Activated T-cell treated with anti-CD3 and anti-CD28 coated beads for 48 hours (primary cell): ENCODE data around the gene HEATR9.

Source experiments
- DNase-seq: peaks from one replicate; pipeline ENCODE4 v3.0.0-alpha.2; 2020; ENCODE audit warnings: low read depth

HEATR9 gene

DNA sequence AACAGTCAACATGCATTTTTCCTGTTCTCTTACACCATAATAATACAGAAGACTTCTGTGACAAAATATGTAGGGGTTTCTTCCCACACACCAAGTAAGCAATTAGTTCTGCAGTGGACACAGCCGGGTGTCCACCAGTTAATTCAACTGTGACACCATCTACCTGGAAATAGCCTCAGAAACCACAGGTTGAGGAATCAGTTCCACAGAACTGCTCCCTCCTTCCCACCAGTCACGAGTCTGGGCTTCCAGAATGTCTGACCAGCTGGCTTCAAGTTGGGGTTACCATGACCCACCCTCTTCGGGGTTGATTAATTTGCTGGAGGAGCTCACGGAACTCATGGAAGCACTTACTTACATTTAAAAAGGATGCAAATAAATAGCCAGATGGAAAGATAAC is 25.1 kb upstream of the HEATR9 start:
- no peak for DNase-seq

DNA sequence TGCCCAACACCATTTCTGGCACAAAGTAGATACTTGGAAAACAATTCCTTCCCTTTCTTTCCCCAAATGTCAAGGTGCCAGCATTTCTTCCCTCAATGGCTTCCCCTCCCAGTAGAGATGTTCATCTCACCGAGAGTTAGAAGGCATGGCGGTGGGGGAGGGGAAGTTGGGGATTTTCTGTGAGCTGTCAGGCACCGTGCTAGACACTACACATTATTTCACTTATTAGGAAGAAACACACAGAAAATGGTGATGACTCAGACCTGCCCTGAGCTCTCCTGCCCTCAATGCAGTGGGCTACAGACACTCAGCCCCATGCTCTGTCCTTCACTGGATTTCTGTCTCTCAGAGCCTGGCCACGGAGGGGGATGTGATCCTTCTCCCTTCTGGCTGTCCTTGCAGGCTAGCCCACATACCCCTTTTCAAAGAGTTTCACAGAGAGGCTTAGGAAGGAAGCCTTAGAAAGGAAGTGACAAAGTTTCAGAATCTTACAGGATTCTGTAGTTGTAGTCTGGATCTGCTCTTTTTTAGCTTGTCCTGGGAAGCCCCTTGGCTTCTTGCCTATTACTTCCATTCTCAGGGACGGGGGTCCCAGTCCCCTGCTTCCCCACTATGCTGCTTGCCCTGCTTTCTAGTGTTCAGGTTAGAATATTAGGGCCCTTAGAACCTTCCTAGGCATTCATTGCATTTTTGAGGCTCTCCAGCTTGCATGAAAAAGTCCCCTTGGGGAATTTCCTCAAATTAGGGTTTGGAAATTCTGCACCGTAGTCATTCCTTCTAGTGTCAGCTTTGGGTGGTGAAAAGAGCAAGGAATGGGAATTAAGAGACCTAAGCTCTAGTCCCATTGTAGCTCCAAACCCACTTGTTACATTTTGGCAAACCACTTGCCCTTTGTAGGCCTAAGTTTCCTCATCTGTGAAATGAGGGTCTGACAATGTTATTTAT is 23.7 kb upstream of the HEATR9 start:
- no peak for DNase-seq

DNA sequence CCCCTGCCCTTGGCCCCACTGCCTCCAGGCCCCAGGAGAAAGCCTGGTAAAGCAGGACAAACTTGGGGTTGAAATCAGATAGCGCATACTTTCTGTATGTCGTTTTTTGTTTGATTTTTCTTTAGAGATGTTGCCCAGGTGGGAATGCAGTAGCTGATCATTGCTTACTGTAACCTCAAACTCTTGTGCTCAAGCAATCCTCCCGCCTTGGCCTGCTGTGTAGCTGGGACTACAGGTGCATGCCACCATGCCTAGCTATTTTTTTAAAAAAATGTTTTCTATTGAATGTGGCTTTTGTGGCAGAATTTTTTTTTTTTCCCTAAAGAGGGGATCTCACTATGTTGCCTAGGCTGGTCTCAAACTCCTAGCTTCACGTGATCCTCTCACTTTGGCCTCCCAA is 22.6 kb upstream of the HEATR9 start:
- DNase-seq, result no peak

DNA sequence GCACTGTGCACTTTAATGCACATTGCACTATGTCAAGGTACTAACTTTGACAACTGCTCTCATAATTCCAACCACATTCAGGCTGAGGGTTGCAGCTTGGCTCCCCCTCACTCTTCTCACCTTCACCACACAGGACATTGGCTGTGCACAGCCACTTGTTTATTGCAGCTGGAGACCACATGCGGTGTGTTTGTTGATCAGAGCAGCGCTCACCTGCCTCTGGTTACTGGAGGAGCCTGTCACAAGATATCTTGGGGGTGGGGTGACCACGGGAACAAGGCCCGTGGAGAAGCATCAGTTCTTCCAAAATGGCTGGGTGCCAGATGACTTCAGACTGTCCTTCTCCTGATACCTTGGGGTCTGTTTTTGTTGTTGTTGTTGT is 22.1 kb upstream of the HEATR9 start:
- no peak for DNase-seq

DNA sequence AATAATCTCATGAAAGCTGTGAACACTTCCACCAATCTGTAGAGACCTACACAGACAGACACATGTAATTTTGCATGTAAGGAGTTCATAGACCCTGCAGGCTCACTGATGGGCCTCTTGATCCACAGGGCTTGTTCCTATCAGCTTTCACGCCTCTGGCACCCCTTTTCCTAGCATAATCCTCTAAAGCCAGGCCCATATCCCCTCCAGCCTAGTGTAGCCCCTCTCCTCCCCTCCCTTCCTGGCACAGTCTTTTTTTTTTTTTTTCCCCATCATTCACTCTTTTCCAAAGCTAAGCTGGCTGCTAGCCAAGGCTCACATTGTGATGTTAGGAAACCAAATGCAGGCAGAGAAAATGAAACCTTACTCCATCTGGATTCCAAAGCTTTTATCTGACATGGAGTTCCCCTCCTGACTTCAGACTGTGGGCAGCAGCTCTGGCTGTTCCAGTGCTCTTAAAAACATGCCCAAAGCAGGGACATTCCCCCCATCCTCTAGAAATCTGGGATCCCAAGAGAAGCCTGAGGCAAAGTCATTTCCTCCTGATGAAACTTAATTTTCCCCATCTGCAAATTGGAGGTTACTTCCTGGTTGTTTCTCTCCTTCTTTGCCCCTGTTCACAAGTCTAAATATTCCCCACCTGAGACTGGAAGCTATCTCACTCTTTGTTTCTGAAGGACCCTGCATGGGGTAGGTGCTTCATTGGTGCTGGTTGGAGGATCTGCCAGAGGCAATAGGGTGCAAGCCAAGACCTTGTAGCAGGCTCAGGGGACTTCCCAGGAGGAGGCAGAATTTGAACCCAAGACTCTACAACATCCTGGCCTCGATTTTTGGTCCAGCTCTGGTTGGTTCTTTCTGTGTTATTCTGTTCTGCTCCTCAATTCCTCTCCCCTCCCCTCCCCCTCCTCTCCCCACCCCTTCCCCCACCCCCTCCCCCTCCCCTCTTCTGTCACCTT is 21.4 kb upstream of the HEATR9 start:
- DNase-seq, result no peak

DNA sequence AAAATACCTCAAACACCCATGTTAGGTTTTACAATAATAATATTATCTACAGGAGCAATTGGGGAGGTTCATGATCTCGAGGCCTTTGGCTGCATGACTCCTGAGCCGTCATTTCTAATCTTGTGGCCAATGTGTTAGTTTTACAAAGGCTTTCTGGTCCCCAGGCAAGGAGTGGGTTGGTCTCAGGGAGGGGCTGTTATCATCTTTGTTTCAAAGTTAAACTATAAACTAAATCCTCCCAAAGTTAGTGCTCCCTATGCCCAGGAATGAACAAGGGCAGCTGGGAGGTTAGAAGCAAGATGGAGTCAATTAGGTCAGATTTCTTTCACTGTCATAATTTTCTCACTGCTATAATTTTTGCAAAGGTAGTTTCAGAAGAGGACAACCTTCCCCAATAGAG is 20.6 kb upstream of the HEATR9 start:
- DNase-seq, result no peak

DNA sequence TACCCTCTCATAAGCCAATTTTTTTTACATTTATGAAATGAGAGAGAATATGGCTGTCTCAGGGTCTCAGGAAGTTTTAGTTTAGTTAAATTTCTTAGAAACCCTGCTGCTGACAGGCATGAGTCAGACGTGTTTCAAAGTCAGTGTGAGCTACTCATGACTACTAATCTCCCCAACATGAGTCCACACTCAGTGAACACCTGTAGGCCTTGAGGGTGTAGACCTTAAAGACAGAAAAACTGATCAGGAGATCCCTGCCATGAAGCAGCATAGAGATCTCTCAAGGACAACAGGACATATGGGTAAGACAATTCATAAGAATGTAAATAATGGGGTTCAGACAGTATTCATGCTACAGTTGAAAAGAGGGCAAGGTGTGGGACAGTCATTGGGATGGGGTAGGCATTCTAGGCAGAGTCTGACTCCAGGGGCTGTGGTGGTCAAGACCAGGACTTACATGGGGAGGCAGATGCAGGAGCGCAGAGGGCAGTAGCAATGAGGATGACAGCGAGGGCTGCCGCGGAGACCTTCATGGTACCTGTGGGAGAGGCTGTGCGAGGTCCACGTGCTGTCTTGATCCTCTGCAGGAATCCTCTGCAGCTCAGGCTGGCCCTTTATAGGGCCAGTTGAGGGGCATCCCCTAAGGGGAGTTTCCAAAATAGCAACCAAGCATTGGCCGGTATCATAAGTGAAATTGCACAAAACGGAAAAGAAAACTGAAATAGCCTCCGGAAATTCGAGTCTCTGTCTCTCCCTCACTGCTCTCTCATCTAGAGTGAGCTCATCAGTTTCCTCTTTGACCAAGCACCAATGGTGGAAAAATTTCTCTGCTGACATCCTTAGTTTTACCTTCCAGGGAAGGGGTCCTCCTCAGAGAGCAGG is 11.3 kb upstream of the HEATR9 start, which contains the start of gene CCL5:
Gene CCL5, minus strand, starts transcription at position 588 of the 882 bp plus-strand sequence.
- DNase-seq, result no peak

DNA sequence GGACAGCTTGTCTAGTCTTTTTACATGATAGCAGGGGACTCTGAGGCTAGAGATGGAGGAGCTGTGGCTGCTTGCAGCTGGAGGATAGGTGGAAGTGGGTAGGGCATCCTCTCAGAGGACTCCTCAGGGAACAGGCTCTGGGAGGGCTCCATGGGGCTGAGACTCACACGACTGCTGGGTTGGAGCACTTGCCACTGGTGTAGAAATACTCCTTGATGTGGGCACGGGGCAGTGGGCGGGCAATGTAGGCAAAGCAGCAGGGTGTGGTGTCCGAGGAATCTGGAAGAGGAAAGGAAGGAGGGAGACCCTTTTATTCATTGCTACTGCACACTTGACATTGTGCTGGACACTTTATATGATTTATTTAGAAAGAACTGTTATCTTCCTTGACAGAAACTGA is 9.7 kb upstream of the HEATR9 start:
- DNase-seq, result no peak

DNA sequence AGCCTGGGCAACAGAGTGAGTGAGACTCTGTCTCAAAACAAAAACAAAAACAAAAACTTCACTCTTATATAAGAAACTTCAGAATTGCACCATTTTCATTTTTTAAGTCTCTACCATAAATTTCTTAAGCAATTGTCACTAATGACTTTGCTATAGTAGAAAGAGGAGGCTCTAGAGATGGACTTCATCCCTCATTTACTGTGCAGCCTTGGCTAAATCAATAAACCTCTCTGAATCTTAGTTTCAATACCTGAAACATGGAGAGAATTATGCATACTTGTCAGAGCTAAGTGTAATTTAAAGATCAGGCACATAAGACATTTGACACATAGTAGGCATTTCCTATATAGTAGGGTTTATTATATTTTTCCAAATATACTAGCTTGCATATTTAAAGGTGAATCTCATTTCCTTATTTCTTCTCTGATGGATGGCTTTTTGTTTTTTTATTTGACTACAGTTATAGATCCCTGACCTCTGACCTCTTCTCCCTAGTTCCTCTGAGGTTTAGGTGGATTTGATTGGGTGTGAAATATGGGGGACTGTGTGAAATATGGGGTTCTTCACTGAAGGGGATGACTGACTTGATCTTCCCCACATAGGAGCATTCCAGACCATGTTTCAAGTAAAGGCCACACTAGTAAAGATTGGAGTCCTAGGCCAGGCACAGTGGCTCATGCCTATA is 8.8 kb upstream of the HEATR9 start:
- no peak for DNase-seq

DNA sequence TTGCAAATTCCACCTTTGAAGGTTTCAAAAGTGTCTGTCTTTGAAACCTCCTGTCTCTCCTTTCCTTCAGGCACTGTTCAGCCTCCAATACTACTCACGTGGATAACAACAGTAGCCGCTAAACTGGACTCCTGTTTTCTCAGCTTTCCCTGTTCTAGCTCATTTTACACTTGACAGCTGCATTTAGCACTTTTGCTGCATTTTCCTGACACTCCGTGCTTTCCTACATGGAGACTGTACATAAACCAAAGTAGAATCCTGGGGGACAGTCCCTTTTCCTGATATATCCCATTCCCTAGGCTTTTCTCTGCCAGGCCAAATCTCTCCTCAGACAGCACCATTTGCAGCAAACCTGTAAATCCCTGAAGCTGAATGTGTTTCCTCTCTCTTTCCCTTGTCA is 7.8 kb upstream of the HEATR9 start:
- DNase-seq, result no peak

DNA sequence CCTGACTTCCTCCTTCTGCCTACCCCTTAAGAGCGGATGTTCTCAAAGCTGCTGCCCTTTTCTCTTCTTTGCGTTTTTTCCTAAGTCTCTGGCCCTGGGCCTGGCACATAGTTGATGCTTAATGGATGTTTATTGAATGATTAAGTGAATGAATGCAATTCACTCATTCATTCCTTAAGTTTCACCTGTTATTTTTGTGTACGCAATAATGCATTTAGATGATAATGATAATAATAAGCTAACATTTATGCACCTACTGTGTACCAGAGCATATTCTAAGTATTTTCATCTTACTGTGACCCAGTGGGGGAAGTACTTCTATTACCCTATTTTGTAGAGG is 7.1 kb upstream of the HEATR9 start:
- DNase-seq, result no peak

DNA sequence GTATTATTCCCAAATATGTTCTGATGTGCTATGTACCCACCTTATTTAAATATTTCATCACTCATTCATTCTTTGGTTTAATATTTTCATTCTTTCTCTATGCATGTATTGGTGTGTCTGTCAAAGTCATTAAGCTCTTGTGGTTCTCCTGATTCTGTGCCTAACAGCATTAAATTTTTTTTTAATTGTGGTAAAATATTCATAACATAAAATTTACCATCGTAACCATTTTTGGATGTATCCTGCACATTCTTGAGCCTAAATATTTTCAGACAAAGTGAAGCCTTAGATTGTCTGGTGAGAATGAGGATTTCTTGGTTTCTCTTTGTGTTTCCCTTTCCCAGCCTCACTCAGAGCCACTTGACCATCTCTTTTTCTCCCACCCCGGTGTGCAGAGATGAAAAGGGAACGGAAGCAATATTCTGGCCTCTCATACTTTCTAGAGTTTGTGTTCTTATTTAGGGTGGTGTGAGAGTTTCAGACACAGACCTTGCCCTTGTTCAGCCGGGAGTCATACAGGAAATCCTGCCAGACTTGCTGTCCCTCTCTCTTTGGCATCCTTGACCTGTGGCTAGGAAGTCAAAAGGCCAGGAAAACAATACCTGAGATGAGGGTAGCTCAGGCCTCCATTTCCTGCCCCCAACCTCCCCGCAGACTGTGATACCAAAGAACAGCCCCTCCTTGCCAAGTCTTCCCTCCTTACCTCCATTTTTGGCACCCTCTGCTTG is 6.5 kb upstream of the HEATR9 start:
- DNase-seq, result no peak

DNA sequence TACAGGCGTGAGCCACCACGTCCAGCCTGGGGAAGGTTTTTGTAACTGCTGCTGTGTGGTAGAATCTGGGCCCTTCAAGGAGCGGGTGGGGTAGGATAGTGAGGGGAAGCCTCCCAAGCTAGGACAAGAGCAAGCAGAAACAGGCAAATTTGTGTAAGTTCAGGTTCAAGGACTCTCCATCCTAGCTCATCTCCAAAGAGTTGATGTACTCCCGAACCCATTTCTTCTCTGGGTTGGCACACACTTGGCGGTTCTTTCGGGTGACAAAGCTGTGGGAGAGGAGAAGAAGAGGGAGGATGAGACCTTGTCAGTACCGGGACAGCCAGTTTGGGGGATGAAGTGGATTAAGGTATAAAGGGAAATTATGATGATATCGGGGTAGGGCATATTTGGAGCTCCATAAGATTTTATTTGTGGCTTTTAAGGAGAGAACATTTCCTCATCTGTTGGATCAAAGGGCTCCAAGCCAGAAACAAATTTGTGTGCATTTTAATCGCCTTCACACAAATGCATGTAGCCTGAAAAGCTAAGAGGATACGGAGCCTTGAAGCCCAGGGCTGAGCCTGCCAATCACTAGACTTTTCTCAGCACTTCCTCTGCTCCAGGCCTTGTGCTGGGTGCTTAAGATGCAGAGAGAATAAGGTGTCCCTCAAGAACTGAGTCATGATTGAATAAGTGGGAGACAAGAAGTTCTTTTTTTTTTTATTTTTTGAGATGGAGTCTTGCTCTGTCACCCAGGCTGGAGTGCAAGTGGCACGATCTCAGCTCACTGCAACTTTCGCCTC is 3.7 kb upstream of the HEATR9 start:
- no peak for DNase-seq

DNA sequence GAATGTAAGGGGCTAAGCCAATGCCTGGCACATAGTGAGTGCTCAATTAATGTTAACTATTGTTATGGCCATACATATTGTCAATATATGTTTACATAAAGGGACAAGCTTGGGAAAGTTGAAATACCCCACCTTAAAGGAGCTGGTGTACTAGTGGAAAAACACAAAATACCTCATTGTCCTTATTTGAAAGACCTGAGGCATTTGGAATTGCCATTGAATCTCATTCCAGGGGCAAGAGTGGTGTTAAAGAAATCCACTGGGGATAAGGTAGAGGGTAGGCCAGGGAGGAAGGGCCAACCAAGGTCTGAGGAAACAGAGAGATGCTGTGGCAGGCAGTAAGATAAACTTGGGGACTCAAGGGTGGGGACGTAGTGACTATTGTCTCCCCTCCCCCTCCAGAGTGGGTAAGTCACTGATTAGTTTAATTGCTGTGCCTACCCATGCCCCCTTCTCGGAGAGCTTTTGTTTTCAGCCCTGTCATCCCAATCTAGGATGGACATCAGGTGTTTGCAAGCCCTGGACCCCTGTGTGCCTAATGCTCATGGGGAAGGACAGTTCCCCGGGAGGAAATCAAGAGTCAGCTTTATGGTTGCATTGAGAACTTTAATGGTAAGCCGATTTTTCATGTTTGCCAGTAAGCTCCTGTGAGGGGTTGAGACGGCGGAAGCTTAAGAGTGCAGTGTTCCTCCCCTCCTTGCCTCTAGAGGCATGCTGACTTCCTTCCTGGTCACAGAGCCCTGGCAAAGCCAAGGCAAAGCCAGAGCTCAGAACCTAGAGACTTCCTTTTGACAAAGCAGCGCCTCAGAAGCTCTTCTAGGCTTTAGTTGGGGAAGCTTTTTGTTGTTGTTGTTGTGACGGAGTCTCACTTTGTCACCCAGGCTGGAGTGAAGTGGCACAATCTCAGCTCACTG is 2.5 kb upstream of the HEATR9 start:
- no peak for DNase-seq

DNA sequence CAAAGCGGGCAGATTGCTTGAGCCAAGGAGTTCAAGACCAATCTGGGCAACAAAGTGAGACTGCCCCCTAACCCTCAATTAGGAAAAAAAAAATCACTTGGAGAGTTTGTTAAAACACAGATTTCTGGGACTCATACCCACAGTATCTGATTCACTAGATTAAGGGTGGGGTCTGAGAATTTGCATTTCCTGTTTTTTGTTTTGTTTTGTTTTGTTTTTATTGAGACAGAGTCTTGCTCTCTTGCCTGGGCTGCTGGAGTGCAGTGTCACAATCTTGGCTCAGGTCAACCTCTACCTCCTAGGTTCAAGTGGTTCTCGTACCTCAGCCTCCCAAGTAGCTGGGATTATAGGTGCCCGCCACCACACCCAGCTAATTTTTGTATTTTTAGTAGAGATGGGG is 1.1 kb downstream of the HEATR9 start:
- no peak for DNase-seq

DNA sequence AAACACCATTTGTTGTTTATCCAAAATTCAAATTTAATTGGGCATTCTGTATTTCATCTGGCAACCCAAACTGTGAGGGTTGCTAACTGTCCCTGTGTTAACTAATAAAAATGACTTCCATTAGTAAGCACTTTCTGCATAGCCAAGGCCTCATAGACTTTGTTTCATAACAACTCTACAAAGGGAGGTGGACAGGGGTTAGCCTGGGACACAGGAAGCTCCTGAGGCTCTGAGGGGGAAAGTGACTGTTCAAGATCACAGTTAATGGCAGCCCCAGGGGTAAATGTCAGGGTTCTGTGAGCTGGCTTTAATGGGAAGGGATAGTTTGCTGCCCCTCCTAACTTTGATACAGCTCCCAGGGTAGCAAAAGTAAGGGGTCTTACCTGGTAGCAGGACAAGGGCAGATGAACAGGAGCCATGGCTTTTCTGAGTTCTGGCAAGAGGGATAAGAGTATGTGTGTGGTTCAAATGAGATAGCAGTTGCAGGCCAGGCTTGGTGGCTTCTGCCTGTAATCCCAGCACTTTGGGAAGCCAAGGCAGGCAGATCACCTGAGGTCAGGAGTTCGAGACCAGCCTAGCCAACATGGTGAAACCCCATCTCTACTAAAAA is 2.2 kb downstream of the HEATR9 start:
- DNase-seq, result no peak

DNA sequence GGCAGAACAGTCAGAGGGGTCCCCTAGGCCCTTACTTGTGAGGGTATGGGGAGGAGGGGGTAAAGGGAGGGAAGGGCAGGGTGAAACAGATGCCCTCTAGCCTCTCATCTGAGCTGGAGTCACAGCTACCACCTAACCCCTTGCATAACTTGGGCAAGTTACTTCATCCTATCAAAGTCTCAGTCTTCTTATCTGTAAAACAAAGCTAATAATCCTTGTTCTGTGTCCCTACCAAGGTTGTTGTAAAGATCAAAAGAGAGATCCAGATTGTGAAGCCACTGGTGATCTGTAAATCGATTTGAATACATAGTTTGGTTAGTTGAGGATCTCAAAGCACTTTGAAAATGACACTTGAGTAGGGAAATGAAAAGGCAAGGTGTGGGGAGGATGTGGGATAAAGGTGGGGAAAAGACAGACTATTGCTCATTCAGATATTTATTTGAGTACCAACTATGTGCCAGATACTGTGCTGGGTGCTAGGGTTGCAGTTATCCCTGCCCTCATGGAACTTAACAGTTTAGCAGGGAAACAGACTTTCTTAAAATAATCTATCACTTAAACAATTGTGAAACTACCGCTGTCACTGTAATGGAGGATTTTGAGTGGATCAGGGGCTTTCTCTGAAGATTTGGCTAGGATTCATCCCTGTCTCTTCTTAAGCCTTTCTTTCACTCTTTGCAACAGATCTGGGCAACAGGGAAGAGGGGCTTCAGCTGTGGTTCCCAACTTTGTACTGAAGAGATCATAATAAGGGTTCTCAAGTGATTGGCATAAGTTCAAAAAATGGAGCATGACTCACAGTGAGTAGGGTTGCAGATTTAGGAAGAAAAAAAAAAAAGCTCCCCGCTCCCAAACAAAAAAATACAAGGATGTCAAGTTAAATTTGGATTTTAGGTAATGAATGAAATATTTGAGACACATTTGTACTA is 3.0 kb downstream of the HEATR9 start:
- DNase-seq, result no peak
